ENCODE measurements around the gene BLVRA.
"Not testable (repeated sequence)": the region's sequence is repeated elsewhere in the genome, so short reads cannot be mapped to it uniquely, and the experiment has no call there.

Gene BLVRA

GRCh38 chr7:43758029-43758821, at the start of gene BLVRA:
BLVRA (plus strand) TSS chr7:43758680; CDS start chr7:43771159, 12,479 bp downstream.
- peak; percentile 91 for DNase-seq (ENCODE audit: low spot score)
- in situ Hi-C loops (cut with MboI; ENCODE audit: low pct_unique_long_range_greater_than_20kb, low sequenced_read_pairs, unreplicated experiment): no loop called here
- TF ChIP-seq CTCF (IDR thresholded peaks at IDR 0.05; ENCODE audit: extremely low read depth, insufficient read depth, missing control alignments): no peak

GRCh38 chr7:43711503-43711902, 47.0 kb upstream of the BLVRA start:
- no peak for TF ChIP-seq CTCF (IDR thresholded peaks at IDR 0.05; ENCODE audit: extremely low read depth, insufficient read depth, missing control alignments)
- DNase-seq (ENCODE audit: low spot score): no peak
- in situ Hi-C loops (cut with MboI; ENCODE audit: low pct_unique_long_range_greater_than_20kb, low sequenced_read_pairs, unreplicated experiment): loop anchor here (25.0 kb wide), 1 partner anchor 774 kb away; the partner anchor contains the start of genes MRPL32 and PSMA2

- not testable (repeated sequence) for DNase-seq (ENCODE audit: low spot score)
- in situ Hi-C loops (cut with MboI; ENCODE audit: low pct_unique_long_range_greater_than_20kb, low sequenced_read_pairs, unreplicated experiment): loop anchor here (25.0 kb wide), 1 partner anchor 779 kb away; the partner anchor contains the start of genes MRPL32 and PSMA2
Measured at GRCh38 chr7:43715966-43716365, 42.5 kb upstream of the BLVRA start.

GRCh38 chr7:43716598-43716997, 41.9 kb upstream of the BLVRA start:
- in situ Hi-C loops (cut with MboI; ENCODE audit: low pct_unique_long_range_greater_than_20kb, low sequenced_read_pairs, unreplicated experiment): loop anchor here (25.0 kb wide), 1 partner anchor 779 kb away; the partner anchor contains the start of genes MRPL32 and PSMA2
- DNase-seq (ENCODE audit: low spot score): no peak
- TF ChIP-seq CTCF (IDR thresholded peaks at IDR 0.05; ENCODE audit: extremely low read depth, insufficient read depth, missing control alignments): no peak

- in situ Hi-C loops (cut with MboI; ENCODE audit: low pct_unique_long_range_greater_than_20kb, low sequenced_read_pairs, unreplicated experiment): loop anchor here (25.0 kb wide), 1 partner anchor 784 kb away; the partner anchor contains the start of genes MRPL32 and PSMA2
- DNase-seq (ENCODE audit: low spot score): peak; percentile 41
- peak; percentile 52 for TF ChIP-seq CTCF (IDR thresholded peaks at IDR 0.05; ENCODE audit: extremely low read depth, insufficient read depth, missing control alignments)
Measured at GRCh38 chr7:43721193-43721806, 37.2 kb upstream of the BLVRA start.

GRCh38 chr7:43723007-43723341, 35.5 kb upstream of the BLVRA start:
- DNase-seq (ENCODE audit: low spot score): no peak
- TF ChIP-seq CTCF (IDR thresholded peaks at IDR 0.05; ENCODE audit: extremely low read depth, insufficient read depth, missing control alignments): no peak
- in situ Hi-C loops (cut with MboI; ENCODE audit: low pct_unique_long_range_greater_than_20kb, low sequenced_read_pairs, unreplicated experiment): loop anchor here (25.0 kb wide), 1 partner anchor 786 kb away; the partner anchor contains the start of genes MRPL32 and PSMA2

GRCh38 chr7:43725251-43725650, 33.2 kb upstream of the BLVRA start:
- in situ Hi-C loops (cut with MboI; ENCODE audit: low pct_unique_long_range_greater_than_20kb, low sequenced_read_pairs, unreplicated experiment): no loop called here
- DNase-seq (ENCODE audit: low spot score): no peak
- TF ChIP-seq CTCF (IDR thresholded peaks at IDR 0.05; ENCODE audit: extremely low read depth, insufficient read depth, missing control alignments): no peak

Data from GM13977 (cell line).